H1 (cell line): ENCODE results near the gene IZUMO4. TPM values are rescaled to one million over a fixed set of nuclear protein-coding genes. Genes with fewer than 3 reads are reported as not detected.

Experiments
- CTCF ChIA-PET: fragments of 300-600 bp; sonication (Branson Sonifier 250); formaldehyde crosslinking; loops from one replicate; lab custom pipeline; 2021; ENCODE audit not compliant: partially characterized antibody; lab: Charles Lee
- POLR2A ChIA-PET: fragments of 300-600 bp; sonication (Branson Sonifier 250); formaldehyde crosslinking; loops from one replicate; lab custom pipeline; 2021; ENCODE audit warnings: inconsistent platforms; ENCODE audit not compliant: partially characterized antibody; lab: Charles Lee
- DNase-seq, 2 experiments: peaks; one replicate each; pipeline versions ENCODE4 v3.0.0 to v3.0.0-alpha.2; 2010 to 2022; ENCODE audit warnings: low spot score in 2 of 2, low read depth in 1 of 2, mixed read lengths in 1 of 2
- FAIRE-seq: peaks from 2 replicates; lab custom pipeline; 2011; peaks lifted over from hg19 to GRCh38; lab: Jason Lieb, UNC
- H2AFZ ChIP-seq: 2 replicates; pipeline ENCODE4 v1.8.1; 2012; ENCODE audit warnings: low read length, inconsistent platforms
- H2AK5ac ChIP-seq: 2 replicates; pipeline ENCODE4 v1.6.1; 2013; ENCODE audit warnings: low read depth, low read length
- H2BK120ac ChIP-seq: replicated peaks from 2 replicates; pipeline ENCODE3; 2013; ENCODE audit warnings: low read depth, low read length, inconsistent platforms
- H2BK12ac ChIP-seq: 2 replicates; pipeline ENCODE4 v1.6.1; 2013; ENCODE audit warnings: low read depth, low read length
- H2BK15ac ChIP-seq: 2 replicates; pipeline ENCODE4 v1.6.1; 2013; ENCODE audit warnings: low read length
- H2BK20ac ChIP-seq: 2 replicates; pipeline ENCODE4 v1.6.1; 2013; ENCODE audit warnings: low read length
- H2BK5ac ChIP-seq: 2 replicates; pipeline ENCODE4 v1.6.1; 2013; ENCODE audit warnings: low read depth, low read length
- H3K14ac ChIP-seq: 2 replicates; pipeline ENCODE4 v1.6.1; 2013; ENCODE audit warnings: inconsistent platforms; ENCODE audit not compliant: insufficient read length
- H3K18ac ChIP-seq: 2 replicates; pipeline ENCODE4 v1.6.1; 2013; ENCODE audit warnings: low read length; ENCODE audit errors: extremely low read depth
- H3K23ac ChIP-seq: 2 replicates; pipeline ENCODE4 v1.6.1; 2013; ENCODE audit warnings: inconsistent platforms; ENCODE audit not compliant: insufficient read length
- H3K23me2 ChIP-seq: 2 replicates; pipeline ENCODE4 v1.6.1; 2013; ENCODE audit warnings: low read depth, low read length
- H3K27ac ChIP-seq: 2 replicates; pipeline ENCODE4 v1.6.1; 2011; ENCODE audit warnings: low read depth, low read length, inconsistent platforms
- H3K27me3 ChIP-seq, 4 experiments: replicated peaks in 1 of 4; 1 replicate in 1 of 4; 2 replicates in 3 of 4; pipeline versions ENCODE4 v1.6.1 to v1.8.1; 2011 to 2013; ENCODE audit warnings: low read length in 3 of 4, mild to moderate bottlenecking in 3 of 4, inconsistent platforms in 2 of 4, mixed read lengths in 2 of 4, moderate library complexity in 1 of 4; ENCODE audit not compliant: control insufficient read depth in 3 of 4, insufficient read depth in 3 of 4; ENCODE audit errors: extremely low read depth in 1 of 4
- H3K36me3 ChIP-seq, 4 experiments: 2 replicates each; pipeline versions ENCODE4 v1.6.1 to v1.8.1; 2011 to 2013; ENCODE audit warnings: mild to moderate bottlenecking in 4 of 4, low read length in 3 of 4, moderate library complexity in 2 of 4, control low read depth in 1 of 4, inconsistent platforms in 1 of 4; ENCODE audit not compliant: insufficient read depth in 4 of 4, control insufficient read depth in 2 of 4
- H3K4ac ChIP-seq: replicated peaks from 2 replicates; pipeline ENCODE3; 2013; ENCODE audit warnings: low read length, low read depth, mixed read lengths, inconsistent platforms; ENCODE audit not compliant: insufficient read length
- H3K4me1 ChIP-seq, 4 experiments: replicated peaks in 1 of 4; 1 replicate in 1 of 4; 2 replicates in 3 of 4; pipeline versions ENCODE4 v1.6.1 to v1.8.1; 2011 to 2013; ENCODE audit warnings: low read length in 3 of 4, inconsistent platforms in 2 of 4, mixed read lengths in 1 of 4; ENCODE audit not compliant: insufficient read depth in 4 of 4, control insufficient read depth in 3 of 4
- H3K4me2 ChIP-seq, 2 experiments: 2 replicates each; pipeline versions ENCODE4 v1.6.1 to v1.8.1; 2011 to 2013; ENCODE audit warnings: low read depth in 2 of 2, low read length in 2 of 2, control low read depth in 1 of 2, inconsistent platforms in 1 of 2, mild to moderate bottlenecking in 1 of 2; ENCODE audit not compliant: insufficient read depth in 1 of 2
- H3K4me3 ChIP-seq, 4 experiments: fragments of 200-600, 300-600 bp in 1 of 4; sonication (generic), shearing (Covaris generic), sonication (Bioruptor Twin) in 1 of 4; 2 replicates each; pipeline versions ENCODE4 v1.5.1 to v1.8.1; 2011 to 2016; ENCODE audit warnings: low read length in 4 of 4, low read depth in 3 of 4, control low read depth in 2 of 4, inconsistent platforms in 2 of 4, mild to moderate bottlenecking in 2 of 4, mixed read lengths in 1 of 4, moderate library complexity in 1 of 4; ENCODE audit not compliant: insufficient read depth in 2 of 4; ENCODE audit errors: extremely low read depth in 1 of 4
- H3K56ac ChIP-seq: replicated peaks from 2 replicates; pipeline ENCODE3; 2013; ENCODE audit warnings: low read depth, mild to moderate bottlenecking, mixed read lengths, low read length, inconsistent platforms; ENCODE audit not compliant: insufficient read length
- H3K79me1 ChIP-seq: 2 replicates; pipeline ENCODE4 v1.6.1; 2013; ENCODE audit warnings: low read depth, low read length, control low read depth
- H3K79me2 ChIP-seq, 2 experiments: 2 replicates each; pipeline versions ENCODE4 v1.6.1 to v1.8.1; 2012 to 2013; ENCODE audit warnings: low read length in 2 of 2, mild to moderate bottlenecking in 2 of 2, inconsistent platforms in 1 of 2; ENCODE audit not compliant: insufficient read depth in 2 of 2, control insufficient read depth in 1 of 2
- H3K9ac ChIP-seq, 4 experiments: replicated peaks in 1 of 4; 1 replicate in 1 of 4; 2 replicates in 3 of 4; pipeline versions ENCODE4 v1.6.1 to v1.8.1; 2011 to 2013; ENCODE audit warnings: low read depth in 3 of 4, low read length in 3 of 4, control low read depth in 2 of 4, mild to moderate bottlenecking in 2 of 4, moderate library complexity in 2 of 4, inconsistent platforms in 1 of 4; ENCODE audit errors: extremely low read depth in 1 of 4
- H3K9me3 ChIP-seq, 2 experiments: 2 replicates each; pipeline versions ENCODE4 v1.6.1 to v1.8.1; 2012 to 2013; ENCODE audit warnings: mild to moderate bottlenecking in 2 of 2, moderate library complexity in 2 of 2, control low read depth in 1 of 2, inconsistent platforms in 1 of 2, low read depth in 1 of 2, low read length in 1 of 2, mixed read lengths in 1 of 2; ENCODE audit not compliant: insufficient read depth in 2 of 2
- H4K20me1 ChIP-seq, 2 experiments: replicated peaks in 1 of 2; 2 replicates each; pipeline versions ENCODE3 to v1.8.1; 2011 to 2013; ENCODE audit warnings: inconsistent platforms in 2 of 2, low read length in 2 of 2, mild to moderate bottlenecking in 1 of 2; ENCODE audit not compliant: insufficient read depth in 2 of 2, control insufficient read depth in 1 of 2
- H4K5ac ChIP-seq: 2 replicates; pipeline ENCODE4 v1.6.1; 2013; ENCODE audit warnings: low read length, low read depth, mixed read lengths, inconsistent platforms; ENCODE audit not compliant: insufficient read length
- H4K8ac ChIP-seq: 2 replicates; pipeline ENCODE4 v1.8.0; 2013; ENCODE audit warnings: mild to moderate bottlenecking, moderate library complexity, low read length, inconsistent platforms; ENCODE audit not compliant: insufficient read depth; ENCODE audit errors: extremely low read depth
- H4K91ac ChIP-seq: replicated peaks from 2 replicates; pipeline ENCODE3; 2013; ENCODE audit warnings: low read length, mixed read lengths, inconsistent platforms; ENCODE audit not compliant: insufficient read length
- ATF2 ChIP-seq: IDR thresholded peaks from 2 replicates; pipeline ENCODE4 v1.6.1; 2012; ENCODE audit warnings: low read length, inconsistent platforms
- BRCA1 ChIP-seq: IDR thresholded peaks from 2 replicates; pipeline ENCODE4 v1.6.1; 2012; ENCODE audit warnings: low read depth, low read length, improper control_type of control experiment
- CBX8 ChIP-seq: fragments of 300-800, 300-1000 bp; sonication (generic); IDR thresholded peaks from 2 replicates; pipeline ENCODE4 v1.7.1; 2016; ENCODE audit warnings: low read depth, low read length, borderline replicate concordance
- CHD1 ChIP-seq: IDR thresholded peaks from 2 replicates; pipeline ENCODE4 v1.6.1; 2012; ENCODE audit warnings: low read depth, low read length, improper control_type of control experiment
- CHD2 ChIP-seq: IDR thresholded peaks from 2 replicates; pipeline ENCODE4 v1.6.1; 2012; ENCODE audit warnings: low read length, improper control_type of control experiment
- EP300 ChIP-seq, 2 experiments: IDR thresholded peaks; 1 replicate in 1 of 2; 2 replicates in 1 of 2; pipeline ENCODE4 v1.6.1; 2011 to 2012; ENCODE audit warnings: low read depth in 2 of 2, low read length in 2 of 2, mild to moderate bottlenecking in 2 of 2, borderline replicate concordance in 1 of 2, inconsistent platforms in 1 of 2, moderate library complexity in 1 of 2
- NRF1 ChIP-seq: IDR thresholded peaks from 2 replicates; pipeline ENCODE4 v1.6.1; 2011; ENCODE audit warnings: mild to moderate bottlenecking, low read depth, low read length, improper control_type of control experiment
- POLR2AphosphoS5 ChIP-seq: IDR thresholded peaks from 2 replicates; pipeline ENCODE4 v1.6.1; 2011; ENCODE audit warnings: low read depth, low read length
- RXRA ChIP-seq: IDR thresholded peaks from 2 replicates; pipeline ENCODE4 v1.6.1; 2011; ENCODE audit warnings: low read depth, mild to moderate bottlenecking, low read length, moderate library complexity; ENCODE audit not compliant: insufficient read depth
- SP1 ChIP-seq: IDR thresholded peaks from 2 replicates; pipeline ENCODE4 v1.6.1; 2011; ENCODE audit warnings: low read depth, low read length
- TAF1 ChIP-seq: IDR thresholded peaks from 2 replicates; pipeline ENCODE4 v1.6.1; 2011; ENCODE audit warnings: mild to moderate bottlenecking, low read depth, low read length
- WGBS, 2 experiments: shearing (Covaris generic) in 1 of 2; methylation state at CpG; one replicate each; pipeline versions ENCODE4 v1.1.6 to v1.1.7; 2013 to 2015; ENCODE audit warnings: low lambda C conversion rate in 2 of 2, mixed read lengths in 2 of 2, inconsistent platforms in 1 of 2, low coverage in 1 of 2, missing lambda C conversion rate in 1 of 2; ENCODE audit not compliant: insufficient replicate concordance in 2 of 2, insufficient coverage in 1 of 2, insufficient read length in 1 of 2; ENCODE audit errors: extremely low coverage in 1 of 2, missing lambda C conversion rate in 1 of 2; 5-methylcytosine and 5-hydroxymethylcytosine counted together
- polyA plus RNA-seq, 7 experiments: library from polyadenylated mRNA; depleted of rRNA in 3 of 7; stranded (reverse) in 5 of 7; unstranded in 2 of 7; fragments of >200 nt in 5 of 7; fragments of 200-250 nt in 2 of 7; gene quantifications; 1 replicate in 5 of 7; 2 replicates in 1 of 7; 4 replicates in 1 of 7; pipeline versions ENCODE4 v1.2.1 to v1.2.3, GENCODE V29; 2011 to 2013; ENCODE audit warnings: missing spikeins in 2 of 7, mixed read lengths in 2 of 7
- total RNA-seq: library from RNA; stranded (reverse); fragmentation: NEBNext Ultra II Directional; extraction: Animal tissue kit (Norgen Biotek cat#: 25700); gene quantifications from 2 replicates; pipeline ENCODE4 v1.2.1, GENCODE V29; 2021

IZUMO4 gene
- total and polyA plus RNA-seq, 2 of the 8 experiments (the other 6 are each of a cell fraction or from before 2014, with no cell fraction given): 1.8 to 1.9 TPM

- Histone ChIP-seq H2AFZ (no peak overlapping the region), H3K56ac (peak overlapping the region; percentile 90), H3K27ac (no peak overlapping the region), H3K14ac (peak overlapping the region; percentile 92), H3K36me3 (peaks cover 0 to 8% (median 0%) of the 10 kb centered on the region in 4 experiments; a peak in 3 of 8 replicates), H3K18ac (peak overlapping the region; percentile 9), H4K5ac (no peak overlapping the region), H2AK5ac (no peak overlapping the region), H3K79me1 (peaks cover 16% of the 10 kb centered on the region), H3K4me1 (peaks cover 0 to 12% (median 8%) of the 10 kb centered on the region in 4 experiments; a peak in 5 of 7 replicates), H2BK120ac (no peak overlapping the region), H2BK15ac (no peak overlapping the region), H3K9me3 (no peaks in the 10 kb centered on the region), H2BK20ac (no peak overlapping the region), H4K91ac (no peak overlapping the region), H4K8ac (peak overlapping the region; percentile 84; the same call in 1 of the 2 replicates), H2BK12ac (no peak overlapping the region), H3K4me3 (peak overlapping the region; percentile 54 to 100 (median 88)), H2BK5ac (no peak overlapping the region), H3K9ac (peak overlapping the region; percentile 62 to 89 (median 68)), H3K4ac (no peak overlapping the region), H3K23me2 (peaks cover 4% of the 10 kb centered on the region; the same call in 1 of the 2 replicates), H4K20me1 (peaks cover 21 to 38% of the 10 kb centered on the region in 2 experiments), H3K4me2 (peak overlapping the region; percentile 78 to 91), H3K23ac (no peak overlapping the region), H3K79me2 (peaks cover 9 to 27% of the 10 kb centered on the region in 2 experiments; a peak in 2 of 4 replicates), H3K27me3 (no peaks in the 10 kb centered on the region)
- POLR2A ChIA-PET: interaction anchor here (0.7 to 22.2 kb wide), 10 partner anchors 10 to 86 kb away, joined by 3 to 524 read pairs (median 3); no protein-coding TSS in a partner anchor
- DNase-seq: no peak
- CTCF ChIA-PET: no interaction called here
- 2% methylated on average over 21 of the region's 49 CpGs; no CpG with 5 or more reads in 1 of the 2 experiments for WGBS, 2 experiments
- no peak for FAIRE-seq
- TF ChIP-seq CBX8: no peak
- no peak for TF ChIP-seq CHD2
- no peak for TF ChIP-seq EP300 (IDR thresholded peaks at IDR 0.05; ENCODE audit: borderline replicate concordance in 1 of 2, low read depth in 2 of 2, low read length in 2 of 2)
- TF ChIP-seq SP1: no peak
- TF ChIP-seq POLR2AphosphoS5: no peak
- TF ChIP-seq ATF2: no peak
- no peak for TF ChIP-seq BRCA1
- TF ChIP-seq RXRA: no peak
- no peak for TF ChIP-seq NRF1
- no peak for TF ChIP-seq CHD1
- TF ChIP-seq TAF1: no peak
Measured at GRCh38 chr19:2050349-2050990, 46.2 kb upstream of the IZUMO4 start.
